GM18498 (cell line): ENCODE data around the gene CDKN2B-AS1.

Experiments
- ATAC-seq: cut with Tn5 transposase; IDR thresholded peaks from one replicate; pipeline ENCODE4 v1.9.1; 2021; ENCODE audit warnings: mild to moderate bottlenecking, moderate library complexity; ENCODE audit not compliant: unreplicated experiment

Gene CDKN2B-AS1

DNA sequence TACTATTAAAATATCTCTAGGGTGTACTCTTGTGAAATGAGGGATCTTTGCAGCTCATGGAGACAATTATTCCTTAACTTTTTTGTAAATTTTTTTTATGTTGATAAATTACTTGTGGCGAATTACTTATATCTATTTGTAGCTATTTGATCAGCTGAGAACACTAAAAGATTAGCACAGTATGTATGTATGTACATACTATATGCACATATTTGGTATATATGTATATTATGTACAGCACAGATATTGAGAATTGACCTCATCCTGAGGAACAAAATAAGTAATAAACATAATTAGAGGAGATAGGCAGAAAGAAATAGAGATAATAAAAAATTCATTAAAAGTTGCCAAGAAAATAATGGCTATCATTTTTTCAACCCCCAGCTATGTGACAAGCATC, 12.2 kb upstream of the CDKN2B-AS1 start:
- ATAC-seq = no peak

DNA sequence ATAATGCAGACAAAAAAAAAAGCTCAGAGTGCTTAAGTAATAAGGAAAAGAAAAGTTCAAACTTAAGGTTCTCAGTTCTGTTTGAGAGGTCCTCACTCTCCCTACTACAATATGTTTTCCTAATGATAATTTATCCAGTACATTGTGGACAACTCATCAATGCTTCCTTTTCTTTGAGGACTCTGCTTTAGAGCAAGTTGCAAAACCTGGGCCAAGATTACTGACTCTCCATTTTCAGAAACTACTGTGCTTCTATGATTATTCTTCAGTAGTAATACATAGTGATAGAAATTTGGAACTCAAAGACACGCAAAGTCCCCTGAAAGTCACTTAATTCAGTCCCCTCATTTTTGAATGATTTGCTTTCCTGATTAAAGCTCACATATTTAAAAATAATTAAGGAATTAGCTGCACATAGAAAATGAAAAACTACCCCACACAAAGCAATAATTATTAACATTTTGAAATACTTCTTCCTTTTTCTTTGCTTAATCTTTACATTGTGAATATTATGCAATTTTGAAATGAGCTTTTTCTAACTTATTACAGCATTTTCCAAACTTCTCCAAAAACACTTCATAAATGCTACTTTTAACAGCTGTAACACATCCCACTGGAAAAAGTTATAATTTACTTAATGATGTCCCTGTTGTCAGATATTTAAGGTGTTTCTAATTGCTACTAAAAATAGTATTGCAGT, 11.6 kb upstream of the CDKN2B-AS1 start:
- no peak for ATAC-seq

DNA sequence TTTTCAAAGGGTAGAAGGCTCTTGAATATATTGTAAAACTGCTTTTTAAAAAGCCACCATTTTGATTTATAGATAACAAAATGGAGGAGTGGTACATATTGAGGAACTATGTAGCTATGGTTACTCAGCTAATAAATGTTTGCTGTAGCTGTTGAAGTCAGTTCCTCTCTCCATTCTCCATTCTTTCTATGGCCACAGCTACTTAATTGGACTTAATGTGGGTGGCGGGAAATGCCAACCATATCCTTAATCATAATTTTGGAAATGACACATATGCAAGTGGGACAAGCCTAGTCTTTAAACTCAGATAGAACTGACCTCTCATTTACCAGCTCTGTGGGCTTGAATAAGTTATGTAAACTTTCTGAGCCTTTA, 11.0 kb upstream of the CDKN2B-AS1 start:
- no peak for ATAC-seq

DNA sequence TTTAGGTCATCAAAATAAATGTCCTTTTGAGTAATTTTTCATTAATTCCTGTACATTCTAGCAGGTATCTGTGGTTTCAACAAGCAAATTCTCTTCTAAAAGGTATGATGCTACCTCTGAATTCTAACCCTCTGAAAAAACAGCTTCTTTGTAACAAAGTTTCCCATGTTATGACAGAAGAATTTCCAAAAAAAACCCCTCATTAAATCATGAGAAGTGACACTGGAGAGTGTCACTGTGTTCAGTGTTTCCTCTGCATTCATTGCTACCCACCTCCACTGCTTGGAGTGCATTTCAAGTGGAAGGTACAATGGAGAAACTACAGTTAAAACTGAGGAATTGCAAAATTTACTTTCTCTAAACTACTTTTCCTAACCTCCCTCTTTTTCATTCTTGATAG, 10.5 kb upstream of the CDKN2B-AS1 start:
- ATAC-seq = no peak

DNA sequence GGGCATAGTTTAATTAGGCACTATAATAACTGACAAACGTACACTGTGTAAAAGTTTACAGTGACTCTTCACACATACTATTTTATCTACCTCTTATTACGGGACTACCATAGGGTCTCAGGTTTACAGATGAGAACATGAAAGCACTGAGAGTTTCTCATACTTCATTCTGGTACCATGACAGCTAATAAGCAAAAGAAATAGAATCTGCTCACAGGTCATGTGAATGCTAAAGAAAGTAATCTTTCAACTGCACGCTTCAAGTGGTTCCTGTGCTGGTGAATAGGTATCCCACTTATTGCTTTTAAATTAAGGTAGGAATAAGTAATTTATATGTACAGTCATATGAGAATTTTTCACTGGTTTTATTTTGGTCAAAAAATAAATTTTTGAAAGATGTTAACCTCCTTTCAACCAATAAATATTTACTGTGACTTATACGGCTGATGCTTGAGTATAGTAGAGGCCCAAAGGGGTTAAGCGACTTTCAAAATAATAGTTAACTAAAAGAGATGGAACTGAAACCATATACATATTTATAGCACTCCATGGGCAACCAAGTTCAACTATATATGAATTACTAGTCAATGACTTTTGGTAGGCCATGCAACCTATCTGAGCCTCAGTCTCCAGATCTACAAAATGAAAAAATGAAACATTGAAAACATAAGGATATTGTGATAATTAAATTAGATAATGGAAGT, 8.5 kb upstream of the CDKN2B-AS1 start:
- peak; percentile 55 for ATAC-seq

DNA sequence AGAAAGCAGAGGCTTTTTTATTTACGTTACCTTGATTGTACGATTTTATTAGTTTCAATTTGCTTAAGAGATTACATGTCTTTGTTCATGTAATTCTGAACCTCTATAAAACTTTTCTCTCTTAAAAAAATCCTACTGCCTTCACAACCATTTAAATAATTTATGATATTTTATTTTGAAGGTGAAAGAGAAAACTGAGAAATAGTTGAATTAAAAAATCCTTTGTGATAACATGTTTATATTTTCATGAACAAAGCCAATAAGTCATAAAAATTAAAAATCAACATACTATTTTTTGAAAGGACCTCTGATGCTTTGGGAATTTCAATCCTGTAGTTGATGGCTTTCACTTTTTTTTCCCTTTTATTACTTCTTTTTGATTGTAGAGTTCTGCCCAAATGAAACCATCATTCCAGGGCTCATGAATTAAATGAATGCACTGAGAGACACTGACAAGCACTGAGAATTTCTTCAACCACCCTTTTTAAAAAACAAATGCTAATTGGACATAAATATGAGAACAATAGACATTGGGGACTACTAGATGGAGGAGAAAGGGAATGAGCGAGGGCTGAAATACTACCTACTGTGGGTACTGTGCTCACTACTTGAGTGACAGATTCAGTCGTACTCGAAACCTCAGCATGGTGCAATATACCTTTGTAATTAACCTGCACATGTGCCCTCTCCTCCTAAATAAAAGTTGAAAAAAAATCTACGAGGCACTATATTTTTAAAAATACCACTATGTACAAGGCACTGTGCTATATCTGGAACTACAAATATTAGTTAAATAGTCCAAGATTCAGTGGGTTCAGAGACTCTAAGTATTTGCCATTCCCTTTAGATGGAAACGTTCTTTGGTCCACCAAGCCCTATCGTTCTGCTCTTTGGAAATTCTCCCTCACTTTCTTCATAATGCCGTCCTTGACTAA, 6.3 kb upstream of the CDKN2B-AS1 start:
- ATAC-seq = no peak

DNA sequence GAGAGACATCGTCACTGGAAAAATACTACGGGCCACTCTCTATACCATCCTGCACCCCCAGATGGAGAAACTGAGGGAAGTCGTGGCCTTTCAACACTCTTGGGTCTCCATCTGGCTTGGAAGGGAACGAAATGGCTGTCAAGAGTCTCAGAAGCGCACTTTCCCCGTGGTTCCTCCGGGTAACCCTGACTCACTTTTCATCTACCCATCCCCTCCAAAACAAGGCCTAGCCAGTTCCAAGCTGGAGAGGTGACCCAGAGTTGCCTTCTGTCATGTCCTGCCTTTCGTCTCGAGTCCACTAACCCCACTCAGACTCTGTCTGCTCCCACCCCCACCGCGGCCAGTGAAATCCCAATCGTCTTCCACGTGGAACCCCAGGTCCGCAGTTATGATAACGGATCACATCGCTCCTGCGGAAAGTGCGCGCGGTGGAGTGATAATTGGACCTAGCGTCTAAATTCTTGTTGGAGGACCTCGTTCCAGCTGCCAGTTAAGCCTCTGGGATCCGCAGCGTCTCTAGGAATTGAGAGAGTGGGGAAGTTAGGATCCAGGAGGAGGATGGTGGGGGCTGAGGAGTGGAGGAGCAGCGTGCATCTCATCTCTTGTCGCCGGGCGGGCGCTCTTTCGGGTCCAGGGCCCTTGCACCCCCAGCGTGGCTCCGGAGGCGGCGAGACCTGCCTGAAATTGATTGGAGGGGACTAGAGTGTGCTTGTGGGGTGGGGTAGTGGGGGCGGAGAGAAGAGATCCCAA, 5.0 kb upstream of the CDKN2B-AS1 start:
- no peak for ATAC-seq

DNA sequence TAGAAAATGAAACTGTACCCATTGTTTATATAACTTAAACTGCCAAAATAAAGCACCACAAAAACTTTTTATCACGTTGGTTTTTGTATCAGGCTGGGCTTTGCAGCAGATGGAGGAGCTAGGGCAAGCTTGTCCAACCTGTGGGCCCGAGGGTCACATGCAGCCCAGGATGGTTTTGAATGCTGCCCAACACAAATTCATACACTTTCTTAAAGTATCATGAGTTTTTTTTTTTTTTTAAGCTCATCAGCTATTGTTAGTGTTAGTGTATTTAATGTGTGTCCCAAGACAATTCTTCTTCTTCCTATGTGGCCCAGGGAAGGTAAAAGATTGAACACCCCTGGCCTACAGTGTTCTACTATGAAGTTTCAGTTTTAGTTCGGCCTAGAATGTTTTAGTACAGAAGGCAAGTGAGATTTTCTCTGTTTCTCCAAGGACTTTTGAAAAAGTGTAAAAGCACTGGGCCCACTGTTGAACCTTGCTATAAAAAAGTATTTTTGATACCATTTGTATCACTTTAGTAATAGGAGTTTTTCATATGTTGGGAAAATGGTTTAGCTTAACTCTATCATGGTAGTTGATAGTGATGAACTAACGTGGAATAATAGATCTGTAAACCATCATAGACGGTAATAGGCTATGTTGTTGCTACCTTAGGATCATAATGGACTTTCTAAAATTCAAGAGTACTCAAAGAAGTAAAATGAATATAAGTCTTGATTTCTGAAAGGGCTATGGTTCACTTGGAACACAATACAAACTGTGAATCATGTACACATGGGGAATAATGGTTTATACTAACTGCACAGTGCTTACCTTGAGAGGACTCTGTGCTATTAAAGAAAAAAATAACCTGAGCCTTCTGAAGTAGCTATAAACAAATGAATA, 3.3 kb upstream of the CDKN2B-AS1 start:
- ATAC-seq = no peak

DNA sequence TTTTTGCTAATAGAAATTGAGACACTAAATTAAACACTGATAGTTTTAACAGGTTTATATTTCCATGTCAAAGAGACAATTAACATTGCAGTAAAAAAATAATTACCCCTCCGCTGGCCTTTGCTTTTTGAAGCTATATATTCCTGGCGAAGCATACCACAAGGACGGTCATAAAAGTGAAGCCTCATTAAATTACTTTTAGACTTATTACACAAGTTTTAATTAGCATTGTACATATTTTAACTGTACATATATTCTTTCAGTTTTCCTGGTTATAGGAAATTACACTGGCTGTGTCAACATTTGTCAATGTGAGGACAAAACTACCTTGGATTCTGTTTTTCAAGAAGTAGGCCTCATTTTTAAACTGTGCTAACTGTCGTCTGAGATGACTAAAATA, 1.6 kb upstream of the CDKN2B-AS1 start:
- ATAC-seq = no peak

DNA sequence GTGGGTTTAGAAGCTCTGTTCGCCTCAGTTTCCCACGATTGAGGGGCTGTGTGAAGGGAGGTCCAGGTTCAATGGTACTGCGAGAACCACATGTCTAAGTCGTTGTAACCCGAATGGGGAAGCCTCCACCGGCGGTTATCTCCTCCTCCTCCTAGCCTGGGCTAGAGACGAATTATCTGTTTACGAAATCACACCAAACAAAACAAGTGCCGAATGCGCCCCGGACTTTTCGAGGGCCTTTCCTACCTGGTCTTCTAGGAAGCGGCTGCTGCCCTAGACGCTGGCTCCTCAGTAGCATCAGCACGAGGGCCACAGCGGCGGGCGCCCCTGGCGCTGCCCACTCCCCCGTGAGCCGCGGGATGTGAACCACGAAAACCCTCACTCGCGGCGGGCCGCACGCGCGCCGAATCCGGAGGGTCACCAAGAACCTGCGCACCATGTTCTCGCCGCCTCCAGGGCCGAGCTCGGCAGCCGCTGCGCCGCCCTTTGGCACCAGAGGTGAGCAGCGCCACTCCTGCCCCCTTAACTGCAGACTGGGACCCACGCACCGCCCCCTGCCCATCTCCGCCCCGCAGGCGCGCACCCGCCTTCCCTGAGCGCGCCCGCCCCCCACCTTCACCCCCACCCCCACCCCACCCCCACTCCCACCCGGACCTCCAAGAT, 567 bp upstream of the CDKN2B-AS1 start, which contains the start of gene CDKN2A:
TSS of gene CDKN2A (minus strand) at position 500 of the 663 bp plus-strand sequence.
- ATAC-seq = peak; percentile 52

DNA sequence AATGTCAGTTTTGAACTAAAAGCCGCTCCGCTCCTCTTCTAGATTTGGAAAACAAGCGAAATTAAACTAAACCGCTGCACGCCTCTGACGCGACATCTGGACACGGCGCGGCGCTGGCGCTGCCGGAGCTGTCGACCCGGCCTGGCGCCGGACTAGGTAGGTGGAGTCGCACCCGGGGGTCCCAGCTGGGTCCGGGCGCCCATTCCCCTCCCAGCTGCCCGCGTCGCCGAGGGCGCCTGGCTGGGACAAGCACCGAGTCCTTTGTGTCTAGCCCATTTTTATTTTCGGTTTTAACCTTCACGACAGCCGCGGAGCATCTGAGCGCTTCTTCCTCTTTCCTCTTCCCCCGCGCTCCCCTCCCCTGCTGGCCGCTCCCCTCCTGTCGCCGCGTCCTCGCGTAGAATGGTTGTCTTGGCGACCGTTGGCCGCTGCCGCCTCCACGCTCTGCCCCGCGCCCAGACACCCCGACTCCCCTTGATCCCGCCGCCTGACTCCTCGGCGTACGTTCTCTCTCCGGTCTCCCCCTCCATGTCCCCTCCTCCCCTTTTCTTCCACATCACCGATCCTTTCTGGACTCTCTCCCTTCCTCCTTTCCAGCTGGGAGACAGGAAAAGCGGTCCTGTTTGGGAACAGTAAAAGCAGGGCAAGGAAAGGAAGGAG, 545 bp downstream of the CDKN2B-AS1 start:
- peak; percentile 88 for ATAC-seq

DNA sequence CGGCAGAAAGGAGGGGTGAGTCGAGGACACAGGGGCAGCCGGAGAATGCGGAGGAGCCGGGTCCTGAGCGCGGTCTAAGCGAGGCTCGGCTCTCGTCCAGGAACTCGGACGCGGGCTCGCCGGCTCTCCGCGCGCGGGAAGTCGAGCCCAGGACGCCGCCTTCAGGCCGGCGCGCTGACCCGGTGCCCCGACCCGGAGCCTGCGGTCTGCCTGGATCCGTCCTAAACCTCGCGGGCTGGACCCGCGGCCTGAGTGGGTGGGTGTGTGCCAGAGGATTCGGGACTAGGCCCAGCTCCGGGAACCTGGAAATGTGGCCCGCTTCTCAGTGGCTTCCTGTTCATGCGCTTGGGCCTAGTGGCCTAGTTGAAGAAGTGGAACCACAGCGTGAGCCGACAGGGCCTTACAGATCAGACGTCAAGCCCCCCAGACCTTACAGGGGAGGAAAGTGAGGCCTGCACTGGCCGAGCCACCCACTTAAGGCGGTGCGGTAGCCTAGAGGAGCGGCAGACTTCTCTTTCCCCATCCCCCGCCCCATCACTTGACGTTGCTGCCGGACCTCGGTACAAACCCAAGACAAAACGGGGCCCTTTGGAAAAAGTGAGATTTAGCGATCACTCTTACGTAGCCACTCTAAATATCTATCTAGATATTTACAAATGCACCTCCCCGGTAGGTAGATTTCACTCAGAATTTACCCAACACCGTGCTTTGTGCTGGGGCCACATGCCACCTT, 1.2 kb downstream of the CDKN2B-AS1 start:
- peak; percentile 26 for ATAC-seq

DNA sequence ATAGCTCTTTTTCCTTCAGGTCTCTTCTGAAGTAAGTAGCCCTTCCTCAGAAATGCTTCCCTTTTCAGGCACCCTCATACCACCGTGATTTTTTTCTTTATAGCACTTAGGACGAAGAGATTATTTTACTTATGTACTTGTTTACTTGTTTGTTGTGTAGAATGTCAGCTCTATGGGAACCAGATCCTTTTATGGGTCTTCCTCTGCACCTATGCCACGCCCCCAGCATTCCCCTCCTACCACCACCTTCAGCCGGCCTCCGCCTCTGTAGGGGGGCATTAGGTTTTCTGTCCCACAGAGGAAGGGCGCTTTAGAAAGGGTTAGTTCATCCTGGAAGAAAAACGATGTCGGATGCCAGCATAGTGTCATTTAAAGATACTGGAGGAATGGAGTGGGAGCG, 1.8 kb downstream of the CDKN2B-AS1 start:
- ATAC-seq = no peak

DNA sequence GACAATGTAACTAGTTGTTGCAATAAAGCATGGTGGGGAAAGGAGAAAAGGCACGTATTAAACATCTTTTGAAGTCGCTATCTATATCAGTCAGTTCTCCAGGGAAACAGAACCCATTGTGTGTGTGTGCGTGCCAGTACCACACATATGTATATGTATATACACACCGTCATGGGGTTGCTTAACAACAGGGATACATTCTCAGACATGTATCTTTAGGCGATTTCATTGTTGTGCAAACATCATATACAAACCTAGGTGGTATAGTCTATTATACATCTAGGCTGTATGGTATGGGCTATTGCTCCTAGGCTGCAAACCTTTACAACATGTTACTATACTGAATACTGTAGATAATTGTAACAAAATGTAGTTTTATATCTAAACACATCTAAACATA, 2.3 kb downstream of the CDKN2B-AS1 start:
- no peak for ATAC-seq

DNA sequence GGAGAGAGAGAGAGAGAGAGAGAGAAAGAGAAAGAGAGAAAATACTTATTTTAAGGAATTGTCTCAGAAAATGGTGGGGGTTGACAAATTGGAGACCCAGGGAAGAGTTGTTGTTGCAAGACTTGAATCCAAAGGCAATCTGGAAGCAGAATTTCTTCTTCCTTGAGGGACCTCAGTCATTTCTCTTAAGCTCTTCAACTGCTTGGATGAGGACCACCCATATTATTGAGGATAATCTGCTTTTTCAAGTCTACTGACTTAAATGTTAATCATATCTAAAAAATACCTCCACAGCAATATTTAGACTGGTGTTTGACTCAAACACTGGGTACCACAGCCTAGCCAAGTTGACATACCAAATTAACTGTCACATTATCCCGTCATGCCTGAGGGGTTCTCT, 2.9 kb downstream of the CDKN2B-AS1 start:
- no peak for ATAC-seq

DNA sequence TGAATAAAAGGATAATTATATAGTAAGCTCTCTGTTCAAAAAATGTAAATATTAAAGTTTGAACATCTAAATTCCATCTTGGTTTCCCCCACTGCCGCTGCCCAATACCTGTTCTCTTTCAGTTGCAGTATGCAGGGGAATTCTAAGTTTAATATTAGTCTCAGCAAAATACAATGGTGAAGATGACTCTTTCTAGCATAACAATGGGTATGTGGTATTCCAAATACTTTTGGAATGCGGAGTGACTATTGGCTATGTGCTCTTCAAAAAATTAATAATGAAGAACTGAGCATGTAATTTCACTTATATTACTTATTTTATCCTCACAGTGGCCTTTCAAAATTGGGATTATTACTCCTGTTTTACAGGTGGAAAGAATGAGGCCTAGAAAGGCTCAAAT, 3.4 kb downstream of the CDKN2B-AS1 start:
- ATAC-seq = no peak

DNA sequence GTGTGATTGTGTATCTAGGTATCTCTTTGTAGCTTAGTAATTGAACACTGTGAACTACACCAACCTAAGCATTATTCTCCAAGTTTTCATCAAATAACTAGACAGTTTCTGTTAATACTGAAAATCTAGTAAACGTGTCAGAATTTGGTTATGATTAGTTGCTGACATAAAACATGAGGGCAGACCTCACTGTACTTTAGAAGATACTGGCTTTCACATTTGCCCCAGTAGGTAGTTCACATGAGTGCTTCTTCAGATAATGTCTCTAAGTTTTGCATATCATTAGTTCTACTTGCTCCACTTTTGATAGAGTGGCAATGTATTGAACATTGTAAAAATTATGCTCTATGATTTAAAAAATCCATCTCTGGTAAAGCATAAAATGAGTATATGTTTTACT, 7.4 kb downstream of the CDKN2B-AS1 start:
- no peak for ATAC-seq
